GM23248 (cell line): ENCODE results near the gene ANKRD61.

ENCODE experiments used
- EZH2 ChIP-seq: fragments of 200-600 bp; sonication (generic); IDR thresholded peaks from 2 replicates; pipeline ENCODE4 v1.6.1; 2018; ENCODE audit warnings: antibody characterized with exemption, mild to moderate bottlenecking; ENCODE audit not compliant: insufficient read depth, poor library complexity, severe bottlenecking
- EZH2phosphoT487 ChIP-seq: fragments of 200-600 bp; sonication (generic); IDR thresholded peaks from 2 replicates; pipeline ENCODE4 v1.6.1; 2018; ENCODE audit warnings: antibody characterized with exemption, moderate library complexity, mild to moderate bottlenecking, low read depth; ENCODE audit not compliant: insufficient read depth

DNA sequence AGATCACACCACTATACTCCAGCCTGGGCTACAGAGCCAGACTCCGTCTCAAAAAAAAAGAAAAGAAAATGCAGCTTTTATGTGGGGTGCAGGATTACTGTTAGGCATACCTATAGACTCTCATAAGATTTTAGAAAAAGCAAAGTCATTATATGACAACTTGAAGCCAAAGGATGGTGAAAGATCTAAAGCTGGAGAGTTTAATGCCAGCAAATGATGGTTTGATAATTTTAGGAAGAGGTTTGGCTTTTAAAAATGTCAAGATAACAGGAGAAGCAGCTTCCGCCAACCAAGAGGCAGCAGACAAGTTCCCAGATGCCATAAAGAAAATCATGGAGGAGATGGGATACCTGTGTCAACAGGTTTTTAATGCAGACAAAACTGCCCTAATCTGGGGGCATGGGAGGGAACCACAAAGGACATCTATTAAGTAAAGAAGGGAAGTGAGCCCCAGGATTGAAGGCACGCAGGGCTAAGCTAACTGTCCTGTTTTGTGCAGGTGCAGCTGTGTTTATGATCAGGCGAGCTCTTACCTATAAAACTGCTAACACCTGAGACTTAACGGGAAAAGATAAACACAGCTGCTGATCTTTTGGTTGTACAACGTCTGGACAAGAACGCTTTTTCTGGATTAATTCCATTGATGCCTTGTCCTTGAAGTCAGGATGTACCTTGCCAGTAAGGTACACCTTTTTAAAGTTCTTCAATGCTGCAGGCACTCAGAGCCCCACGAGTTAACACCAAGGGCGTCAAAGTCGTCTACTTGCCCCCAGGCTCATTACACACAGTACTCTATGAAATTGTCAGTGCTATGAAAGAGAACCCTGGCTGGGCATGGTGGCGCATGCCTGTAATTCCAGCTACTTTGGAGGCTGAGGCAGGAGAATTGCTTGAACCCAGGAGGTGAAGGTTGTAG, 10.5 kb upstream of the ANKRD61 start:
- TF ChIP-seq EZH2 (no peak), EZH2phosphoT487 (no peak)
